Hepatocyte (in vitro differentiated cells): ENCODE results near the gene CRHR1. TPM values are rescaled to one million over a fixed set of nuclear protein-coding genes. Genes with fewer than 3 reads are reported as not detected.

Experiments
- DNase-seq: peaks from one replicate; pipeline ENCODE4 v3.0.0-alpha.2; 2016; ENCODE audit warnings: low spot score
- H2AFZ ChIP-seq: fragments of 200-600 bp; sonication (generic); 2 replicates; pipeline ENCODE4 v1.6.0; 2016; ENCODE audit warnings: antibody characterized with exemption, mild to moderate bottlenecking
- H3K27ac ChIP-seq: fragments of 200-600 bp; sonication (generic); 2 replicates; pipeline ENCODE4 v1.5.1; 2016; ENCODE audit warnings: mild to moderate bottlenecking
- H3K27me3 ChIP-seq: fragments of 200-600 bp; sonication (generic); 2 replicates; pipeline ENCODE4 v1.6.1; 2016
- H3K36me3 ChIP-seq: fragments of 200-600 bp; sonication (generic); replicated peaks from 2 replicates; pipeline ENCODE4 v1.5.1; 2016; ENCODE audit warnings: low read depth; ENCODE audit not compliant: insufficient read depth
- H3K4me1 ChIP-seq: fragments of 200-600 bp; sonication (generic); 2 replicates; pipeline ENCODE4 v1.5.1; 2016; ENCODE audit warnings: mild to moderate bottlenecking, moderate library complexity; ENCODE audit not compliant: insufficient read depth
- H3K4me2 ChIP-seq: fragments of 200-600 bp; sonication (generic); 2 replicates; pipeline ENCODE4 v1.6.0; 2016
- H3K4me3 ChIP-seq: fragments of 200-600 bp; sonication (generic); 2 replicates; pipeline ENCODE4 v1.5.1; 2016; ENCODE audit warnings: mild to moderate bottlenecking
- H3K79me2 ChIP-seq: fragments of 200-600 bp; sonication (generic); 2 replicates; pipeline ENCODE4 v1.6.0; 2017; ENCODE audit warnings: mild to moderate bottlenecking
- H3K9me2 ChIP-seq: fragments of 200-600 bp; sonication (generic); replicated peaks from 2 replicates; pipeline ENCODE4 v1.6.0; 2017; ENCODE audit warnings: mild to moderate bottlenecking; ENCODE audit not compliant: insufficient read depth
- H3K9me3 ChIP-seq: fragments of 200-600 bp; sonication (generic); 2 replicates; pipeline ENCODE4 v1.5.1; 2016; ENCODE audit warnings: low read depth, mild to moderate bottlenecking
- H4K20me1 ChIP-seq: fragments of 200-600 bp; sonication (generic); 2 replicates; pipeline ENCODE4 v1.6.0; 2016; ENCODE audit warnings: mild to moderate bottlenecking; ENCODE audit not compliant: insufficient read depth, poor library complexity, severe bottlenecking
- EZH2 ChIP-seq: fragments of 200-600 bp; sonication (generic); IDR thresholded peaks from 2 replicates; pipeline ENCODE4 v1.6.1; 2016; ENCODE audit warnings: antibody characterized with exemption, mild to moderate bottlenecking, borderline replicate concordance
- EZH2phosphoT487 ChIP-seq: fragments of 200-600 bp; sonication (generic); IDR thresholded peaks from one replicate; pipeline ENCODE4 v1.6.1; 2018; ENCODE audit warnings: antibody characterized with exemption, mild to moderate bottlenecking, low read depth, moderate library complexity; ENCODE audit not compliant: unreplicated experiment, severe bottlenecking
- WGBS: methylation state at CpG from one replicate; pipeline ENCODE4 v1.1.6; 2016; ENCODE audit warnings: low lambda C conversion rate; ENCODE audit errors: missing lambda C conversion rate; 5-methylcytosine and 5-hydroxymethylcytosine counted together
- polyA plus RNA-seq: library from polyadenylated mRNA; unstranded; fragments of >200 nt; fragmentation: Nextera tagmentation; extraction: Ambion mirVana; gene quantifications from 2 replicates; pipeline ENCODE4 v1.2.1, GENCODE V29; 2016
- total RNA-seq: library from RNA; depleted of rRNA; stranded (reverse); fragments of >200 nt; gene quantifications from 2 replicates; pipeline ENCODE4 v1.2.3, GENCODE V29; 2014
- TF ChIP-seq, protein P1 (sequence below): fragments of 200-600 bp; sonication (generic); IDR thresholded peaks from 2 replicates; pipeline ENCODE4 v1.5.1; 2016; ENCODE audit warnings: antibody characterized with exemption, mild to moderate bottlenecking; ENCODE audit not compliant: poor library complexity

Gene CRHR1
- total and polyA plus RNA-seq, 2 experiments from 2014 or later, result not detected

DNA sequence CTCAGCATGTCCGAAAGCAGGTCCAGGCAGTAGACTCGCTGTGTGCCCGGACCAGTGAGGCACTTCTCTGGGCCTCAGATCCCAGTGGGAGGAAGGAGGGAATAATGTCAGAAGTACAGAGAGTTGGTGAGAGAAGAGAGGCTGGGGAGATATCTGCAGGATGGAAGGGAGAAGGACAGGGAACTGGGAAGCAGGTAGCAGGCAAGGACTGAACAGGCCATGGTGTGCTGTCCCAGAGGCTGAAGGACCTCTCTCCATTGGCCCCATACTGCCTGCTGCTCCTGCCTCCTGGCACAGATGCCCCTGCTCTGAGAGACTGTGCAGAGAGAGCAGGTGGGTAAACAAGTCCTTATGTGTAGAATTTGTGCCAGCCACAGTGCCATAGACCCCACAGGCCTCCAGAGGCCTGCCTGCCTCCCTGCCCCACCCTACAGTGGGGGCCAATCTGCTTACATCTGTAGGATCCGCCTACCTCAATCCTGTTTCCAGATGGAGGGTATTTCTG, 34.2 kb upstream of the CRHR1 start:
- H3K4me1 ChIP-seq, result no peaks in the 10 kb centered on the region
- H3K79me2 ChIP-seq, result no peaks in the 10 kb centered on the region
- no peak for TF ChIP-seq EZH2
- TF ChIP-seq, protein P1, sequence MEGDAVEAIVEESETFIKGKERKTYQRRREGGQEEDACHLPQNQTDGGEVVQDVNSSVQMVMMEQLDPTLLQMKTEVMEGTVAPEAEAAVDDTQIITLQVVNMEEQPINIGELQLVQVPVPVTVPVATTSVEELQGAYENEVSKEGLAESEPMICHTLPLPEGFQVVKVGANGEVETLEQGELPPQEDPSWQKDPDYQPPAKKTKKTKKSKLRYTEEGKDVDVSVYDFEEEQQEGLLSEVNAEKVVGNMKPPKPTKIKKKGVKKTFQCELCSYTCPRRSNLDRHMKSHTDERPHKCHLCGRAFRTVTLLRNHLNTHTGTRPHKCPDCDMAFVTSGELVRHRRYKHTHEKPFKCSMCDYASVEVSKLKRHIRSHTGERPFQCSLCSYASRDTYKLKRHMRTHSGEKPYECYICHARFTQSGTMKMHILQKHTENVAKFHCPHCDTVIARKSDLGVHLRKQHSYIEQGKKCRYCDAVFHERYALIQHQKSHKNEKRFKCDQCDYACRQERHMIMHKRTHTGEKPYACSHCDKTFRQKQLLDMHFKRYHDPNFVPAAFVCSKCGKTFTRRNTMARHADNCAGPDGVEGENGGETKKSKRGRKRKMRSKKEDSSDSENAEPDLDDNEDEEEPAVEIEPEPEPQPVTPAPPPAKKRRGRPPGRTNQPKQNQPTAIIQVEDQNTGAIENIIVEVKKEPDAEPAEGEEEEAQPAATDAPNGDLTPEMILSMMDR, result no peak
- no peak for TF ChIP-seq EZH2phosphoT487
- H3K27me3 ChIP-seq, result peaks cover 23% of the 10 kb centered on the region
- no peaks in the 10 kb centered on the region for H4K20me1 ChIP-seq
- no peaks in the 10 kb centered on the region for H3K9me3 ChIP-seq
- H2AFZ ChIP-seq, result no peak overlapping the region
- no peaks in the 10 kb centered on the region for H3K36me3 ChIP-seq
- no peak overlapping the region for H3K4me3 ChIP-seq
- H3K9me2 ChIP-seq, result no peaks in the 10 kb centered on the region
- no peak overlapping the region for H3K4me2 ChIP-seq
- H3K27ac ChIP-seq, result no peak overlapping the region
- DNase-seq, result no peak
- WGBS, result 72% methylated on average over 4 of the region's 4 CpGs

DNA sequence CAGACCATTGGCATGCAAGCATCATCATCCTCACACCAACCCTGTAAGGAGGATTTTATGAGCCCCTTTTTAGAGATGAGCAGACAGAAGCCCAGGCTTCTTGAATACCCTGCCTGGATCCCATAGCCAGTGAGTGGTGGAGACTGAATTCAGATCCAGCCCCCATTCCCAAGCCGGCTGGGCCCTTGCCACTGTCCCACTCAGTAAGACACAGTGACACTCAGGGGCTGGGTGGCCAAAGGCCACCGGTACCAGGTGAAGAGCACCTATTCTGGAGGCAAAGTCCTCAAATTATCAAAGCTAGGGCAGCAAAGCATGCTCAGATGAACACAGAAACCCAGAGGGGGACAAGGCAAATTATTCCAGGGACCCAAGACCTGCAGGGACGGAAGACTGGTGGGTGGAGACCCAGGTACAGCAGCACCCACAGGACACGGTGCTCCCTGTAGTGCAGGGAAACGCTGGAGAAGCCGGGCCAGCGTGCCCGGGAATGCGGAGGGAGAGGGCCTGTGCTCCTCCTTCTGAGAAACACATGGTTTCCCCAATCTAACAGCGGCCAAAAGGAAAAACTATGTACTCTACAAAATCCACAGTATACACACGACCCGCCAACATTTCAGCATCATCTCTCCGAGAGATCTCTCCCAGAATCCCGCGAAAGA, 33.2 kb upstream of the CRHR1 start:
- H3K4me2 ChIP-seq, result no peak overlapping the region
- WGBS, result 86% methylated on average over 15 of the region's 15 CpGs
- H3K79me2 ChIP-seq, result no peaks in the 10 kb centered on the region
- no peaks in the 10 kb centered on the region for H3K9me3 ChIP-seq
- H3K27ac ChIP-seq, result no peak overlapping the region
- H3K4me3 ChIP-seq, result no peak overlapping the region
- H3K36me3 ChIP-seq, result no peaks in the 10 kb centered on the region
- H3K9me2 ChIP-seq, result no peaks in the 10 kb centered on the region
- no peak overlapping the region for H2AFZ ChIP-seq
- peaks cover 24% of the 10 kb centered on the region for H3K27me3 ChIP-seq
- H4K20me1 ChIP-seq, result no peaks in the 10 kb centered on the region
- TF ChIP-seq EZH2, result no peak
- TF ChIP-seq, protein P1, result no peak
- no peak for TF ChIP-seq EZH2phosphoT487
- no peaks in the 10 kb centered on the region for H3K4me1 ChIP-seq
- DNase-seq, result no peak

DNA sequence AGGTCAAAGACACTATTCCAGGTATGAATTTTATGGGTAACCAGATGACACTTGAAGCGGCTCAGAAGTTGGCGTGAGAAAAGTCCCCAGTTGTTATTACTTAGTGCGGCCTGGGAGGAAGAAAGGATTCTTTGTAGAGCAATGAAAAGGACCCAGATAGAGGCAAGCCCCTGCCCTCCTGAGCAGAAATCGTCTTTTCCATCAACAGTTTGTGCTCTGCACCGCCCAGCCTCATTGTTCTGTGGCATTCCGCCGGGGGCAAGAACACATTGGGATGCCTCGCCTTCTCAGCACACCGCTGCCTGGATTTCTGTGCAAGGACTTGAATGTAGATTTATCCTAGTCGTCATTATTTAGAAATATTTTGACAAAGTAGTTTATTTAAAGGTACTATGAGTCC, 32.7 kb upstream of the CRHR1 start:
- Histone ChIP-seq H3K36me3 (no peaks in the 10 kb centered on the region), H4K20me1 (no peaks in the 10 kb centered on the region), H3K27me3 (peaks cover 29% of the 10 kb centered on the region), H3K4me2 (no peak overlapping the region), H3K9me3 (no peaks in the 10 kb centered on the region), H3K4me3 (no peak overlapping the region), H3K27ac (no peak overlapping the region), H3K79me2 (no peaks in the 10 kb centered on the region), H3K9me2 (no peaks in the 10 kb centered on the region), H3K4me1 (no peaks in the 10 kb centered on the region), H2AFZ (no peak overlapping the region)
- no peak for TF ChIP-seq EZH2phosphoT487
- TF ChIP-seq, protein P1, result no peak
- TF ChIP-seq EZH2, result no peak
- WGBS, result 76% methylated on average over 10 of the region's 10 CpGs
- DNase-seq, result no peak
